ENCODE data around the gene GADD45GIP1.

- TF ChIP-seq REST (IDR thresholded peaks at IDR 0.05; ENCODE audit: low read depth) (no peak), MAX (IDR thresholded peaks at IDR 0.05) (no peak), FOXM1 (IDR thresholded peaks at IDR 0.05; ENCODE audit: borderline replicate concordance, low read depth) (no peak), RAD21 (IDR thresholded peaks at IDR 0.05; ENCODE audit: low read depth) (no peak), EGR1 (IDR thresholded peaks at IDR 0.05) (no peak)
These were observed 24.4 kb downstream of the GADD45GIP1 start for GRCh38 chr19:12932392-12933286.
